DMS153 treated with DMSO at 0.1 percent for 48 hours (cell line): ENCODE data around the gene LRRC36.
"Not testable (repeated sequence)": the region's sequence is repeated elsewhere in the genome, so short reads cannot be mapped to it uniquely, and the experiment has no call there.

Experiments used
- DNase-seq: peaks from one replicate; lab custom pipeline; 2025; ENCODE audit not compliant: unreplicated experiment; lab: John Stamatoyannopoulos, UW

Gene LRRC36

DNA sequence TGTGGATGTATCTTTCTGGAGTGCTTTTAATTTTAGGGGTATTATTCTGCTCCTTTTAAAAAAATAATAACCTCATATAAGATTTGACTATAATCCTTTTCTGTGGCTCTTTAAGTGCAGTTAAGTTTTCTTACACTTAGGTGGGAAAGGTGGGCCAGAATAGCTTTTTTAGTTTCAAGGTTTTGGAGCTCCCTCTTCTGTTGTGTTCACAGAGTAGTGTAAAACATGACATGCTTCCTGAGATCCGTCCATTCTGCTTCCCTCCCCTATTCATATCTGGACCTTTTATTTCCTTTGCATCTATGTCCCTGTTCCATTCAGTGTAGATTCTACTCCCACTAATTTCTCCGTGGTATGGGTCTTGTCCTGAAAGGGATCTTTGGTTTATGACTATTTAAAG, 12.8 kb downstream of the LRRC36 start:
- no peak for DNase-seq

DNA sequence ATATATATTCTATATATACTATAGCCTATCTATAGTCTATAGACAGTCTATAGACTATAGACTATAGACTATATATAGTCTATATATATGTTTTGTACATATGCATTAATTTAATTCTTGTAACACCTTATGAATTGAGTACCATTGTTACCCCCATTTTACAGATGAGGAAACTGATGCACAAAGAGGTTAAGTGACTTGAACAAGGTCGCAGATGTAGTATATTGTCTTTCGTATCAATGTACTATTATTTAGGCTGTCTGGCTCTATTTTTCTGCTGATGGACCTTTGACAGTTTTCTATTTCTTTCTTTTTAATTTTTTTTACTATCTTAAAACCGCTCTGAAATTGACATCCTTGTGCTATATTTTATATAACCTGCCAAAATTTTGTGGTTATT, 14.6 kb downstream of the LRRC36 start:
- DNase-seq: no peak

DNA sequence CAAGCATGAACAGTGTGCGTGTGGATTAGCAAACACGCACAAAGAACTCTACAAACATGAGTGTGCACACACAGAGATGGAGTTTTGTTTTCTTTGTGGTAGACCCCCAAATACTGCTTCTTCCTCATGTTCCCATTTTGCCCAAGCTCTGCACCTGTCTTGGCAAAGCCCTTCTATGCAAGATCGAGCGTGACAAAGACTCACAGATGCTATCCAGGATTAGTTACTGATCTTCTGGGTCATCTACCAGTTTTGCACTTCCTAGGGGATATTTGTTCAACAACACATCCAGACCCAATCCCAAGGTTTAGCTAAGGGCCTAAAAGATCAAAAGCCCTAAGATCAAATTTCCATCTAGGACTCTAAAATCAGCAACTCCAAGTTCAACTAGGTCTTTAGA, 16.0 kb downstream of the LRRC36 start:
- DNase-seq: no peak

DNA sequence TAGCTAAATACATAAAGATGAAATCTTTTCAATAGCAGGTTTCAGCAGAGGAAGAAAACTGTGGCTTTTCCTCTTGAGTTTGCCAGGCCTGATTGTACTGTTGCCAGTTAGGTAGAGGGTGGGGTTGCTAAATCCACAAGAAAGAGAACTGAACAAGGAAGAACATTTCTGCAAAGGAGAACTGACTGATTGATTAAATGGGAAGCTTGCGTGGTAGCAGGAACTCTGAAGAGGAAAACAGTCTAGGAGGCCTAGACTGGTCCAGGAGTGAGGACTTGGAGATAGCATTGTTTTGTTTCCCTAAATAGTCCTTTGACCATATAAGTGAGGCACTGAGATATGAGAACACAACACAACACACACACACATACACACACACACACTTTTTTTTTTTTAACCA, 18.8 kb downstream of the LRRC36 start:
- no peak for DNase-seq

DNA sequence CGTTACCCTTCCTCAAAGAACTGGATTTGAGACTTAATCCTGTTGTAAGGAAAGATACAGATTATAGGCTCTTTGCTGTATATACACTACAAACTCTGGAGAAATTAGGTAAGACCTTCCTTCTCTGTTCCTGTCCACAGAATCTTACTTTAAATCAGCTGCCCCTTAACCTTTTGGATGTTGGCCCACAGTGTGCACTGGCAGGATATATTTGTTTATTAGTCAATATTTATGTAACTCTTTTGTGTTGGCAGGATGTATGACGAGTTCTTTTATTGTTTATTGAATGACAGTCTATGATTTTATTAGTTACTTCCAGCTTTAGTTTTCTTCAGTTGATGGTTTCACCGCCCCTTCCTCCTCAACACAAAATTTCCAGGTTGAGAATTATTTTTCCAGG, 19.7 kb downstream of the LRRC36 start:
- no peak for DNase-seq

DNA sequence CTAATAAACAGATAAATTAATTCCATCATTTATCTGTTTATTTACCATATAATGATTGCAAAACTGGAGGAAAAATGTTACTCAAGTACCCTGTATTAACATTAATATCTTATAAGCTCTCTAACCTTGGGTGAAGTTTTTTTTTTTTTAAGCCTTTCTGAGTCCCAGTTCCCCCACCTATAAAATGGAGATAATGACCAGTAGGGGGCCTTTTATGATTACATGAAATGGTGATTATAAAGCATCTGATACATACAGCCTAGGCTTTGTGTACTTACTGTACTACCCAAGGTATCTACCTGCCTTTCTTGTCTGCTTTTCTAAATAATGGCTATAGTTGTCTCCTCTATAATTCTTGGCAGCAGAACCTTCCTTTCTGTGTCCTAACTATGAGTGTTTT, 22.6 kb downstream of the LRRC36 start:
- peak; percentile 39 for DNase-seq

DNA sequence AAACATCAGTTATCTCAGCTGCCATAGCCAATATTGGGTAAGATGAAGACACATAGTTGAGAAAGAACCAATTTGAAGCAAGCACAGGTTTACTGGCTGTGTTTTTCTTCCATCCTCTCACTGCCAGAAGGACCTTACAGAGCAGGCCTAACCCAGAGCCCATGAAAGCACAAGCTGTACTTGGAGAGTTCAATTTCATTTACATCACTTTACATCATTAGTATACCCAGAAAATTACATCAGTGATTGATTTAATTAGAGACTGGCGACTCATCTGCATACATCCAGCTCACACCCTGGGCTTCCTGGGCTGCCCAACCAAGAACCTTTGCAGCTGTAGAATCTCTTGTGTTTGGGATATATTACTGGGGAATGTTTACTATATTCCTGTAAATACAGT, 23.7 kb downstream of the LRRC36 start:
- no peak for DNase-seq

DNA sequence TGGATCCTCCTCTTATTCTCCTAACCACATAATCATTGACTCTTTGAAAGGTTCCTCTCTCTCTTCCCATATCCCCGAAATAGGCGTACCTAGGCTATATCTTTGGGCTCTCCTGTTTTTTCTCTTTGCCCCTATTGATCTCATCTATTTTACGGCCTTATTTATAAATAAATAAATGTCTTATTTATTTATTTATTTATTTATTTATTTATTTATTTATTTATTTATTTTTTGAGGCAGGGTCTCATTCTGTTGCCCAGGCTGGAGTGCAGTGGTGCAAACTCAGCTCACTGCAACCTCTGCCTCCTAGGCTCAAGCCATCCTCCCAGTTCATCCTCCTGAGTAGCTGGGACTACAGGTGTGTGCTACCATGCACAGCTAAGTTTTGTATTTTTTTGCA, 25.8 kb downstream of the LRRC36 start:
- DNase-seq: not testable (repeated sequence)

DNA sequence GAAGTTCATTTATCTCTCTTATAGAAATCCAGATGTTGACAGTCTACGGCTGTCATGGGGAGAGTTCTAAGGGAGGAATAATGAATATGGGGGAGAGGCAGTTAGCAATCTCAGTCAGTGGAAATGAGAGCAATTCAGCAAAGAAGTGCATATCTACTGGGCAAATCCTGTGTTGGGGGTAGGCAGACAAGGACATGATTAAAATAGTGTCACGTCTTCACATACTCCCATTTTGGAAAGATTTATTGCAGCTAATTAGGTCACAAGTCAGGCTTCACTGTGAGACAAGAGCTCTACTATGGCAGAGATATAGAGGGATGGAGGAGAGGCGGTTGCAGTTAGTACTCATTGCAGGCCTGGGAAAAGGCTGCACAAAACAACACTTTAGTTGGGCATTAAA, 29.8 kb downstream of the LRRC36 start:
- DNase-seq: no peak

DNA sequence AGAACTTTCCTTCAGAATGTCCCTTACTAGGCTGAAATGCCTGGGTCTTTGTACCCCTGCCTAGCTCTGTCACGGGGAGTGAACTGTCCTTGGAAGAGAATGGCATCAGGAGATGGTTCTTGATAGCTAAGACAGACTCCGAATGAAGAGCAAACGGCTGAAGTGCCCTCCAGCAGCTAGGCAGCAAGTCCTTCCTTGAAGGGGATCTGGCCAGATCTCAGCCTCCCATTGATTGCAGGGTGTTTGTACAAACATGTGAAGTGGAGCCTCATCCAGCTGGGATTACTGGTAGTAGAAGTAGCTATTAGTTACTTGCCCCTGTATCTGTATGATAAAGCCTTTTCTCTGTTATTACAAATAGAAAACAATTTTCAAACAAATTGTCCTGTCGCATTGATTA, 30.9 kb downstream of the LRRC36 start:
- DNase-seq: peak; percentile 20

DNA sequence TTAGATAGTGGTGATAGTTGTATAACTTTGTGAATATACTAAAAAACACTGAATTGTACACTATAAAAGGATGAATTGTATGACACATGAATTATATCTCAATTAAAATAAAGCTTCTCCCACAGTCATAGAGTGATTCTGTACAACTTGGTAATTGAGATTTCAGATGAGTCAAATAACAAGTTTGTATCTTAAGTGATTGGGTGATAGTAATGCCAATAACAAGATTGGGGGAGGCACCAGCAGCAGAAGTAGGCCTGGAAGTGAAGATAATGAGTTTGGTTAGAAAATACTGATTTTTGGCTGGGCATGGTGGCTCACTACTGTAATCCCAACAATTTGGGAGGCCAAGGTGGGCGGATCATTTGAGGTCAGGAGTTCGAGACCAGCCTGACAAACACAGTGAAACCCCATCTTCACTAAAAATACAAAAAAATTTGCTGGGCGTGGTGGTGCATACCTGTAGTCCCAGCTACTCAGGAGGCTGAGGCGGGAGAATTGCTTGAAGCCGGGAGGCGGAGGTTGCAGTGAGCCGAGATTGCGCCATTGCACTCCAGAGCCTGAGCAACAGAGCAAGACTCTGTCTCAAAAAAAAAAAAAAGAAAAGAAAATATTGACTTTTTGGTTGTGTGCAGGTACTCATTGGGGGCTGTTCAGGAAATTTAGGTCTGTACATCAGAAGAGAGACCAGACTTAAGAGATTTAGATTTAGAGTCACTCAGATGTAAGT, 33.1 kb downstream of the LRRC36 start:
- DNase-seq: not testable (repeated sequence)

DNA sequence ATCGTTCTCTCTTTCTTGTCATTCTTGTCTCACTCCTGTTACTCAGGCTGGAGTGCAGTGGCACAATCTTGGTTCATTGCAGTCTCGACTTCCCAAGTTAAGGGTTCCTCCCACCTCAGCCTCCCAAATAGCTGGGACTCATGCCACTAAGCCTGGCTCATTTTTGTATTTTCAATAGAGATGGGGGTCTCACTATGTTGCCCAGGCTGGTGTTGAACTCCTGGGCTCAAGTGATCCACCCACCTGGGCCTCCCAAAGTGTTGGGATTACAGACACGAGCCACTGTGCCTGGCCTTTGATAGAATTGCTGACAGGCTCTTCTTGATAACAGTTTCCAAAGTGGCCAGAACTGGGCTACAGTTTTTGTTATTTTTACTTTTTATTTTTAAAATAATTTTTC, 34.4 kb downstream of the LRRC36 start:
- DNase-seq: no peak

DNA sequence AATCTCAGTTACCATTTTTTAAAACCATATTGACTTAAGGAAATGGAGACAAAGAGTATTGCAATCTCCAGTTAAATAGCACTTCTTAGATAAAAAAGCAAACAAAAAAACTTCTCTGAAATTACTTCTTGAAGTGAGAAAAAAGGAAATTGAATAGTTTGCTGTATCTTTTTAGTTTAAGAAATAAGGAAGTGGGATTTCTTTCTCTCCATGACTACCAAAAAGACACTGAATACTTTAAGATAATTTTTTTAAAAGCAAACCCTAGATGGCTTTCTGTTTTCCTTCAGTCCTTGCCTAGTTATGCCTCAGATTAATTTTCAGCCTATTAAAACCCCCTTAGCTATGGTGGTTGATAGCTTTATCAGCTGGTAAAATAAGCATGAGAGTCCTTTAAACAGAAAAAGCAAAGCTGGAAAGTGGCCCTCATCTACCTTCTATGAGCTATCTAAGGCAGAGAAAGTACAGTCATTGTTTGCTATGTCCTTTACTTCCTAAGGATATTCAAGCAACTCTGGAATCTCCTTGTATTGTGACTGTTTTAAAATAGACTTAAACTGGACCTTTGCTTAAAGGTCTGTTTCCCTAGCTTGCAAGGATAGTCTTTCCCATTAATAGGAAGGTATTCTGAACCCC, 38.1 kb downstream of the LRRC36 start:
- DNase-seq: no peak

DNA sequence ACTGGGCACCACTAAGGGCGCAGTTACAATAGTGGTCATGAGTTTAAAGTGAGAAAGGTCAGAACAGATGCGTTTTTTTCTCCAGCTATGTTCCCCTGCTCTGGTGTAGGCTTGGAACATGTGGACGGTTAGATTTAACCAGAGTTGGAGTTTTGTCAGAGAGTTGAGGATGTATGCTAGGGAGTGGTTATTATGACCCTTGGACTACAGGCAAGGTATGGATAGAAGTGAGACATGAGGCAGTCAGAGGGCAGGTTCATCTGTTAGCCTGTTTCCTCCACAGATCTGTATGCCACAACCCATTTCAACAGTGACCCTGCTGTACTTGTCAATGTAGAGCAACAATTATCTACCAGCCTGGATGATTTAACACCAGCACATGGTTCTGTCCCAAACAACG, 44.0 kb downstream of the LRRC36 start:
- no peak for DNase-seq

DNA sequence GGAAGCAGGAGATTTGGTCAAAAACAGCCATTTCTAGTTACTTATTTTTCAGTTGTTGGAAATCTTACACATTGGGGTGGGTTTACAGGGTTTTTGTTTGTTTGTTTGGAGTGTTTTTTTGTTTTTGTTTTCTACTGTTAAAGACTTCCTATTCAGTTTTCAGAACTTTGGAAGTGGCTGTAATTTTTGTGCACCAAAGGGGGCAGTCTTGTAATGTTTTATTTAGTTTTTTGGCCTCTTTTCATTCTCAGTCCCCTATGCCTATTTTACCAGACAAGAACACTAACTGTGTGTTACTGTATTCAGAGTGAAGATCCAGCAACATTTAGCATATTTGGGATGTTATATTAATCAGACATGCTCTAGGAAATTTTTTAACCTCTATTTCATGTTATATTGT, 46.0 kb downstream of the LRRC36 start:
- peak; percentile 36 for DNase-seq

DNA sequence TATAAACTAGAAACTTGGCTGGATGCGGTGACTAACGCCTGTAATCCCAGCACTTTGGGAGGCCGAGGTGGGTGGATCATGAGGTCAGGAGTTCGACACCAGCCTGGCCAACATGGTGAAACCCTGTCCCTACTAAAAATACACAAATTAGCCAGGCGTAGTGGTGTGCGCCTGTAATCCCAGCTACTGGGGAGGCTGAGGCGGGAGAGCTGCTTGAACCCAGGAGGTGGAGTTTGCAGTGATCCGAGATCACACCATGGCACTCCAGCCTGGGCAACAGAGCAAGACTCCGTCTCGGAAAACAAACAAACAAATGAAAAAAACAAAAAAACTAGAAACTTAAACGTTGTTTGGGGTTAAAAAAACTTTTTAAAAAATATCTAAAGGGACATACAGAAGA, 49.4 kb downstream of the LRRC36 start:
- not testable (repeated sequence) for DNase-seq

DNA sequence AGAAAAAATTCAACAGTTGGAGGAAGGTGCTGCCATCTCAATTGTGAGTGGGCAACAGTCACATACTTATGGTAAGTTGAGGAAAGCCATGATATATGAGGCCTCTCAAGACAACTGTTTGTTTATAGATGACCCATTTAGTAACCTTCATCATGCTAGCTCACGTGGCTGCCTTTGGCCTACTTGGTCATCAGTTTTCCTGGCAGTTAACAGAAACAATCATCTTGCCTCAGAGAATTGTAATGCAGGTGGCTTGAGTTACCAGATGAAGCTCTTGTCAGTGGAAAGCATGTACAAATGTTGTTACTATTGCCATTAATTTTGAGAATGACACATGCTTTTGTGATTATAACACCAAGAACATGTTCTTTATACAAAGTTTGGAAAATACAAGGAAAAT, 52.0 kb downstream of the LRRC36 start:
- DNase-seq: no peak

DNA sequence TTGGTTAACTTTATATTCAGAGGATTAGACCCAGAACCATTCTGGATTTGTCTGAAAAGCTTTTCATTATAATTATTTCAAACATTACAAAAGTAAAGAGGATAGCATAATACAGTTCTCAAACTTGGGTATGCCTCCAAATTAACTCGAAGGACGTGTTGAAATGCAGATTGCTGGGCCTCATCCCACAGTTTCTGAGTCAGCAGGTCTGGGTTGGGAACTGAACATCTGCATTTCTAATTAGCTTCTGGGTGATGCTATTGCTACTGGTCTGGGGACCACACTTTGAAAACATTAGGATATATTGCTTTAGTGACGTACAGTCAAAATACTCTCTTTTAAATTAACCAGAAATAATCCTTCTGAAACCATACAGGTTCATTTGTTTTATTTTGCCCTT, 56.7 kb downstream of the LRRC36 start:
- DNase-seq: no peak

DNA sequence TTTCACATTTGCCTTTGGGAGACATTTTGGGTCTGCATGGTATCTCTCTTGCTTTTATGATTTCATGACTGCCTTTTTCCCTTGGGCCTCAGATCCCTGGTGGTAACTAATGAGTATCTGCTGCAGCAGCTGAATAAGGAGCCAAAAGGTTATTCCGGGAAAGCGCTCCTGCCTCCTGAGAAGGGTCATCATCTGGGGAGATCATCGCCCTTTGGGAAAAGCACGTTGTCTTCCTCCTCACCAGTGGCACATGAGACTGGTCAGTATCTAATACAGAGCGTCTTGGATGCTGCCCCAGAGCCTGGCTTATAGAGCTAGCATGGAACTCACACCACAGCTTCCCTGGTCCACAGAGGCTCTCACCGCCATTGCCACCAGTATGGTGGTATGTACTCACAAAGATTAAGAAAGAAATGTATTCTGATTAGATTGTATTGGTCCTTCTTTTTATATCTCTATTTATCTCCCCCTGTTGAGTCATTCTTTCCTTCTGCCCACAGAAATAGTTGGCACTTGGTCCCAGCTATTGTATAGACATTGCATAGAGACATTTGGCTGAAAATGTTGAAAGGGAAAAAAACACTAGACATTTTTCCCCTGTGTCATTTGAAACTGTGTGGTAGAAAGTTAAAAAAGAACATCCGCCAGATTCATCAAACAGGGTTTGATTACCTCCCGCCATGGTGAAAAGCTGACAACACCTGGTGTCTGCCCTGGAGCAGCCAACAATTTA, 58.3 kb downstream of the LRRC36 start:
- DNase-seq: no peak

DNA sequence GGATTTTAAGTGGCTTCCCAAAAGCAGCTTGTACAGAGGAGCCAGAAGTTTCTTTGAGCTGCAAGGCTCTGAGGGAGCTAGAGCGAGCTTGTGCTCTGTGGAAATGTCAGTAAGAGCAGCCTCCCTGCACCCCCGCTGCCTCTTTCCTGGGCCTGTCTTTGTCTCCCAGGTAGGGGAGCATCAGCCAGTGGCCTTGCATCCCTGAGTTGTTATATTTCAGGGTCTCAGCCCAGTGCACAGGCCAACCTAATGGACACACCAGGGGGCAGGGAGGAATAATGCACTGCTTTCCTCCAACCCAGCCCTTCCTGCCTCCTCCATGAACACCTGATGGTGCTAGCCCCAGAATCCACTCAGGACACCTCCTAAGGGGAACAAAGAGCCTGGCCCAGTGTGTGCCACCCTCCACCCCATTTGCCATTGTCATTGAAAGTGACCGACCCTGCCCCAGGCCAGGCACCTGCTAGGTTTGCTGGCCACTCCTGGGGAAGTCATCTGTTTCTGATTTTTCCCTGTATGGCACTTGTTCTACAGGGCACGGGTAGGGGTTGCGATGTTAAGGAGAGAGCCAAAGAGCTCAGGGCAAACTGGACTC, 60.3 kb downstream of the LRRC36 start:
- no peak for DNase-seq

DNA sequence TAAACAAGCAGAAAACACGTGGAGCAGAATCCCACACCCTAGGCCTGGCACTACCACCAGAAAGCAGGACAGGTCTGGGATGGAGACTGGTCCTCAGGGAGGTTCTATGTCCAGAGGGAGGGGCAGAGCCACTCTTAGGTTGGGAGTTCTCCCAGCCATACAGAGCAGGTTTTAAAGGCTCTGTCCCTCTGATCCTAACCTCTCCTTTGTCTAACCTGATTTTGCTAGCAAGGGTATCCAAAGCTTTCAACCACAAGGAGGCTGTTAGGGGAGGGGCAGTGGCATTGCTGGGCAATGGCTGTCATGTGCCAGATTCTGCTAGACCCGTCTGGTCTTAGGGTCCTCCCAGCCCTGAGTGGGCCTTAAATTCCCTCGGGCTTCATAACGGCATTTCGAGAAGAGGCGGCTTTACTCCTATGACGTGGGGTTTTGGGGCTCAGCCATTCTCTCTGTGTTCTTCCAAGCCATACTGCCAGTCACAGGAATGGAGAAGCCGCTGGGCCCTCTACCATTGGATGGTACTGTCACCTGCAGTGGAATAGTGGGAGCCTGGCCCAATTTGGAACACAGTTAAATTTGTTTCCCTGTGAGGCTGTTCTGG, 61.0 kb downstream of the LRRC36 start:
- no peak for DNase-seq

DNA sequence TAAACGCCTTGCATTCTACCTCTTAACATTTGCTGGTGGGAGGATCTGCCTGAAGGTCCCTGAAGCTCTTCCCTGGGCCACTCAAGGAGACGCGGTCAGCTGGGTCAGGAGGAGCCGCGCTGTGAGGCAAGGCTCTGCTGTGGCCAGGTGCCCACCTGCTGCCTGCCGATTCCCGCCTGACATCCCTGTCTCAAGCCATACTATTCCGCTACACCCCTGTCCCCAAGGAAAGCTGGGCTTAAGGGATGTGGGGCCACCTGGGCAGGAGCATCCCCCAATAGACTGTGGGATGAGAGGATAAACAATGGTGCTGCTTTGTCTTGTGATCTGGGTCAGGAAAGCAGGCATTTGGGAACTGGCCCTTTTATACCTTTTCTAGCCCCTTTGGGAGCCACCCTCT, 61.6 kb downstream of the LRRC36 start:
- DNase-seq: no peak
